HepG2 (cell line): Measurements from ENCODE around the gene CCDC30. TPM values are rescaled to one million over a fixed set of nuclear protein-coding genes. Genes with fewer than 3 reads are reported as not detected.
A peak's percentile ranks its signal among the peaks of the same experiment; 100 is the strongest.

ENCODE experiments used
- BRCA1 ChIP-seq: sonication (generic); formaldehyde crosslinking; IDR thresholded peaks from 2 replicates; pipeline ENCODE4 v1.4.0; 2020; ENCODE audit warnings: missing genetic modification reagents
- EP300 ChIP-seq, 3 experiments: sonication (generic) in 1 of 3; formaldehyde crosslinking in 1 of 3; IDR thresholded peaks; 2 replicates each; pipeline versions ENCODE4 v1.5.1 to v1.6.1; 2011 to 2020; ENCODE audit warnings: low read depth in 2 of 3, low read length in 2 of 3, borderline replicate concordance in 1 of 3, improper control_type of control experiment in 1 of 3, mild to moderate bottlenecking in 1 of 3, missing genetic modification reagents in 1 of 3, moderate library complexity in 1 of 3
- GTF2F1 ChIP-seq: fragments of 150-350 bp; IDR thresholded peaks from 2 replicates; pipeline ENCODE4 v1.6.1; 2014; ENCODE audit warnings: low read length
- KDM6A ChIP-seq: IDR thresholded peaks from 2 replicates; pipeline ENCODE4 v1.6.1; 2016; ENCODE audit warnings: low read depth
- MIXL1 ChIP-seq: IDR thresholded peaks from 2 replicates; pipeline ENCODE4 v1.6.1; 2016
- MTF2 ChIP-seq: sonication (generic); formaldehyde crosslinking; IDR thresholded peaks from 2 replicates; pipeline ENCODE4 v1.5.0; 2020; ENCODE audit warnings: missing genetic modification reagents, borderline replicate concordance
- MXD4 ChIP-seq: IDR thresholded peaks from 2 replicates; pipeline ENCODE4 v1.6.1; 2016; ENCODE audit warnings: mild to moderate bottlenecking, missing biosample characterization, missing genetic modification reagents
- MYNN ChIP-seq: sonication (generic); formaldehyde crosslinking; IDR thresholded peaks from 2 replicates; pipeline ENCODE4 v1.4.0; 2020; ENCODE audit warnings: mild to moderate bottlenecking, low read depth, missing genetic modification reagents
- NFYC ChIP-seq: IDR thresholded peaks from 2 replicates; pipeline ENCODE4 v1.6.1; 2016; ENCODE audit warnings: missing genetic modification reagents, missing compliant biosample characterization
- NRL ChIP-seq: sonication (generic); formaldehyde crosslinking; IDR thresholded peaks from 2 replicates; pipeline ENCODE4 v1.5.0; 2020; ENCODE audit warnings: missing genetic modification reagents, mild to moderate bottlenecking, moderate library complexity, borderline replicate concordance
- PCBP2 ChIP-seq: fragments of 200-400 bp; formaldehyde crosslinking; optimal IDR thresholded peaks from 2 replicates; pipeline ENCODE3; 2018; ENCODE audit warnings: low read length, low read depth; ENCODE audit not compliant: poor library complexity, severe bottlenecking
- PTBP1 ChIP-seq: fragments of 200-400 bp; formaldehyde crosslinking; IDR thresholded peaks from 2 replicates; pipeline ENCODE4 v1.6.1; 2018; ENCODE audit warnings: low read length, low read depth; ENCODE audit not compliant: poor library complexity, severe bottlenecking
- SMYD3 ChIP-seq: sonication (generic); formaldehyde crosslinking; IDR thresholded peaks from 2 replicates; pipeline ENCODE4 v1.8.1; 2023; ENCODE audit warnings: mild to moderate bottlenecking, missing genetic modification reagents
- ZFP90 ChIP-seq: sonication (generic); formaldehyde crosslinking; IDR thresholded peaks from 2 replicates; pipeline ENCODE4 v1.8.0; 2022; ENCODE audit warnings: missing genetic modification reagents, mild to moderate bottlenecking, inconsistent platforms, borderline replicate concordance
- ZFX ChIP-seq: sonication (generic); formaldehyde crosslinking; IDR thresholded peaks from 2 replicates; pipeline ENCODE4 v1.4.0; 2020; ENCODE audit warnings: mild to moderate bottlenecking, low read depth, missing genetic modification reagents, moderate library complexity
- ZNF160 ChIP-seq: sonication (generic); formaldehyde crosslinking; IDR thresholded peaks from 2 replicates; pipeline ENCODE4 v1.8.0; 2022; ENCODE audit warnings: mild to moderate bottlenecking, inconsistent platforms, missing genetic modification reagents
- ZNF260 ChIP-seq: sonication (generic); formaldehyde crosslinking; IDR thresholded peaks from 2 replicates; pipeline ENCODE4 v1.4.0; 2020; ENCODE audit warnings: missing genetic modification reagents, low read depth, mild to moderate bottlenecking, borderline replicate concordance
- ZNF263 ChIP-seq: sonication (generic); formaldehyde crosslinking; IDR thresholded peaks from 2 replicates; pipeline ENCODE4 v1.4.0; 2020; ENCODE audit warnings: missing genetic modification reagents
- ZSCAN20 ChIP-seq: sonication (generic); formaldehyde crosslinking; IDR thresholded peaks from 2 replicates; pipeline ENCODE4 v1.4.0; 2020; ENCODE audit warnings: missing genetic modification reagents, mild to moderate bottlenecking, borderline replicate concordance
- polyA plus RNA-seq, 8 experiments: library from polyadenylated mRNA; depleted of rRNA in 3 of 8; stranded (reverse) in 7 of 8; unstranded in 1 of 8; fragments of >200 nt; fragmentation: Illumina TruSeq in 4 of 8; extraction: Trizol in 4 of 8; gene quantifications; 2 replicates each; pipeline versions ENCODE4 v1.2.1 to v1.2.3, GENCODE V29; 2011 to 2016; ENCODE audit warnings: low read depth in 4 of 8, missing spikeins in 1 of 8, mixed read lengths in 1 of 8; ENCODE audit not compliant: insufficient read depth in 1 of 8
- total RNA-seq, 5 experiments: library from RNA; depleted of rRNA; stranded (reverse); fragments of >200 nt; fragmentation: Illumina TruSeq; extraction: Trizol; gene quantifications; 2 replicates each; pipeline ENCODE4 v1.2.3, GENCODE V29; 2016; ENCODE audit warnings: low read depth in 1 of 5
- TF ChIP-seq, protein P1 (sequence below): sonication (generic); formaldehyde crosslinking; IDR thresholded peaks from 2 replicates; pipeline ENCODE4 v1.4.0; 2020; ENCODE audit warnings: low read depth, mild to moderate bottlenecking, missing genetic modification reagents
- TF ChIP-seq, protein P2 (sequence below): sonication (generic); formaldehyde crosslinking; IDR thresholded peaks from 2 replicates; pipeline ENCODE4 v1.8.0; 2022; ENCODE audit warnings: mild to moderate bottlenecking, missing genetic modification reagents, moderate library complexity
- TF ChIP-seq, protein P3 (sequence below): sonication (generic); formaldehyde crosslinking; IDR thresholded peaks from 2 replicates; pipeline ENCODE4 v1.5.1; 2020; ENCODE audit warnings: missing genetic modification reagents, mild to moderate bottlenecking, borderline replicate concordance

The CCDC30 gene
- total and polyA plus RNA-seq, 2 of the 13 experiments (the other 11 are each of a cell fraction or from before 2014, with no cell fraction given), result 0.25 to 0.77 TPM

DNA sequence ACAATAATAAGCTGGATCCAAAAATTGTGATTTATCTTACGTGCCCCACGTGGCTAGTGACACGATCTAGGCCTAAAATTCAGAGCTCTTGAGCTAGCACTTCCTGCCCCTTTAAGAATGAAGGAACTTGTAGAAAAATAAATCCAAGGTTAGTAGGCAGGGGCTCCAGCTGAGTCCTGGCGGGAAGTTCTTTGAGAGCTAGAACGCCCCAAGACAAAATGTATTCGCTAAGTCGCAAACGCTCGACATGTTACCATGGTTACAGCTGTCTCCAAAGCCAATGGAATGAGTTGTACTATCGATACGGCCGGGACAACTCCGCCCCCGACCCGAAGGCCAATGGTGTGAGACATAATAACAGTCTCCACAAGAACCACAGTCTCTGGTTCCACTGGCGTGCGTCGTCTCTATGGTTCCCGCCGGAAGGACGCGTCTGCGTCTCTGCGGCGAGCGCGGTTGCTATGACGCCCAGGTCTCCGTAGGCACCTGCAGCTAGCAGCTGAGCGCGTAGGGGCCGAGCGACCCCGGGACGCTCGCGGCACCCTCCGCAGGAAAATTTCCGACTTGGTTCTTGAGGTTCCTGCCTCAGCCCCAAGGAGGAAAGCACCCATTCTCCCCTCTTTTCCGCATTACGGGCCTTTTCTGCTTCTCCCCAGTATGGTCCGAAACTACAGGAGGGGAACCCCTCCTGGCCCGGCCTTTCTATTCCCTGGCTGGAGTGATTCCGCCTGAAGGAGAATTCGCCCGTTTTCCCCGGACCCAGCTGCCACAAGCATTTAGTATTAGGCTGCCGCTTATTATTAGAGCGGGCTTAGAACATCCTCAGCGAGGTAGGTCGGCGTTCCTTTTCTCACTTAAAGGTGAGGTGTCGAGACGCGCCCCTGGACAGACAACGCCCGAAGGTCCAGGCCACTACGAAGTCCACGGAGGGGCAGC, at the start of gene CCDC30 (continued):
- TF ChIP-seq PTBP1 (no peak), ZNF260 (CRISPR knock-in tag) (no peak), MXD4 (CRISPR knock-in tag) (peak; percentile 84), ZNF160 (CRISPR knock-in tag) (no peak), PCBP2 (no peak), ZSCAN20 (CRISPR knock-in tag) (no peak), SMYD3 (CRISPR knock-in tag) (no peak), GTF2F1 (no peak), MYNN (CRISPR knock-in tag) (no peak), NRL (CRISPR knock-in tag) (no peak), NFYC (CRISPR knock-in tag) (peak; percentile 91), MTF2 (CRISPR knock-in tag) (no peak), MIXL1 (CRISPR knock-in tag) (peak; percentile 59; the same call in 1 of the 2 replicates), ZFX (CRISPR knock-in tag) (peak; percentile 60; the same call in 1 of the 2 replicates), BRCA1 (CRISPR knock-in tag) (no peak), ZNF263 (CRISPR knock-in tag) (no peak), ZFP90 (CRISPR knock-in tag) (no peak), KDM6A (CRISPR knock-in tag) (no peak), EP300 (IDR thresholded peaks at IDR 0.05; ENCODE audit: low read depth in 2 of 2, low read length in 2 of 2) (no peak), EP300 (CRISPR knock-in tag; IDR thresholded peaks at IDR 0.05; ENCODE audit: borderline replicate concordance) (no peak)
- TF ChIP-seq, protein P1, sequence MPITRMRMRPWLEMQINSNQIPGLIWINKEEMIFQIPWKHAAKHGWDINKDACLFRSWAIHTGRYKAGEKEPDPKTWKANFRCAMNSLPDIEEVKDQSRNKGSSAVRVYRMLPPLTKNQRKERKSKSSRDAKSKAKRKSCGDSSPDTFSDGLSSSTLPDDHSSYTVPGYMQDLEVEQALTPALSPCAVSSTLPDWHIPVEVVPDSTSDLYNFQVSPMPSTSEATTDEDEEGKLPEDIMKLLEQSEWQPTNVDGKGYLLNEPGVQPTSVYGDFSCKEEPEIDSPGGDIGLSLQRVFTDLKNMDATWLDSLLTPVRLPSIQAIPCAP (CRISPR knock-in tag), result no peak
- TF ChIP-seq, protein P2, sequence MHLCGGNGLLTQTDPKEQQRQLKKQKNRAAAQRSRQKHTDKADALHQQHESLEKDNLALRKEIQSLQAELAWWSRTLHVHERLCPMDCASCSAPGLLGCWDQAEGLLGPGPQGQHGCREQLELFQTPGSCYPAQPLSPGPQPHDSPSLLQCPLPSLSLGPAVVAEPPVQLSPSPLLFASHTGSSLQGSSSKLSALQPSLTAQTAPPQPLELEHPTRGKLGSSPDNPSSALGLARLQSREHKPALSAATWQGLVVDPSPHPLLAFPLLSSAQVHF (CRISPR knock-in tag), result no peak
- TF ChIP-seq, protein P3, sequence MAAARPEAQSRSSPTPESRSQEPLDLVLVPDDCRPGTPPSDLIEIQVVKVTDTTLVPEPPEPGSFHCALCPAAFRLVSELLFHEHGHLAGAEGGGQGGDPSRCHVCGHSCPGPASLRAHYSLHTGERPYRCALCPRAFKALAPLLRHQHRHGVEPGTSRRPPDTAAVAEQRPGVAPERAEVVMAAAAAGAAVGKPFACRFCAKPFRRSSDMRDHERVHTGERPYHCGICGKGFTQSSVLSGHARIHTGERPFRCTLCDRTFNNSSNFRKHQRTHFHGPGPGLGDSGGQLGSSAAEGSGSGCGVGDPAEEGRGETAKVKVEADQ (CRISPR knock-in tag), result no peak
